ENCODE data around the gene TEFM.
"Not testable (repeated sequence)": the region's sequence is repeated elsewhere in the genome, so short reads cannot be mapped to it uniquely, and the experiment has no call there.

Gene TEFM

DNA sequence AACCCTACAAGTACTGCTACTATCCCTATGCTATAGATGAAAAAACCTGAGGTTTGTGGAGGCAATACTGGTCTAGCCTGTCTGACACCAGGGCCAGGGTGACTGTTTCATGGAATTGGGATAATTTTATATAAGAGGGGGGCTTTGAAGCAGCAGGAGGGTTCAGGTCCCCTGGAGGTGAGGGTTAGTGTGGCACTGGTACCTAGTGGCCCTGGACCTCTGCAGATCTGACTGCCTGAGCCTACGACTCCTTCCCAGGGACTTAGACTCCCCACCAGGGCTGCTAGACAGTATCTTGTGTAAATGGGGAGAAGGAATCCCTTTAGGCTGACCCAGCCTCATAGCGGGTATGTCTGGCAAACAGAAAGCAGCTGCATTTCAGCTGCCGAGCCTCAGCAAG, 22.5 kb upstream of the TEFM start:
- Mint-ChIP-seq H3K4me3 (no peak overlapping the region), H3K27ac (no peak overlapping the region), H3K4me1 (ENCODE audit: low read depth) (no peaks in the 10 kb centered on the region), H3K27me3 (peaks cover 17% of the 10 kb centered on the region), H3K9me3 (ENCODE audit: low read depth) (no peaks in the 10 kb centered on the region), H3K36me3 (no peaks in the 10 kb centered on the region)

DNA sequence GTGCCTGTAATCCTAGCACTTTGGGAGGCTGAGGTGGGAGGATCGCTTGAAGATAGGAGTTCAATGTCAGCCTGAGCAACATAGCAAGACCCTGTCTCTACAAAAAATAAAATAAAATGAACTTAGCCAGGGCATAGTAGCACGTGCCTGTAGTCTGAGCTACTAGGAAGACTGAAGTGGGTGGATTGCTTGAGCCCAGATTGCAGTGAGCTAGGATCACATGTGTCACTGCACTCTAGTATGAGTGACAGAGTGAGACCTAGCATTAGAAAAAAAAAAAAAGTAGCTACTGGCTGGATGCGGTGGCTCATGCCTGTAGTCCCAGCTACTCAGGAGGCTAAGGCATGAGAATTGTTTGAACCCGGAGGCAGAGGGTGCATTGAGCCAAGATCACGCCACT, 21.7 kb upstream of the TEFM start:
- no peak overlapping the region for H3K4me3 Mint-ChIP-seq
- peaks cover 19% of the 10 kb centered on the region for H3K27me3 Mint-ChIP-seq
- peaks cover 2% of the 10 kb centered on the region for H3K4me1 Mint-ChIP-seq (ENCODE audit: low read depth)

DNA sequence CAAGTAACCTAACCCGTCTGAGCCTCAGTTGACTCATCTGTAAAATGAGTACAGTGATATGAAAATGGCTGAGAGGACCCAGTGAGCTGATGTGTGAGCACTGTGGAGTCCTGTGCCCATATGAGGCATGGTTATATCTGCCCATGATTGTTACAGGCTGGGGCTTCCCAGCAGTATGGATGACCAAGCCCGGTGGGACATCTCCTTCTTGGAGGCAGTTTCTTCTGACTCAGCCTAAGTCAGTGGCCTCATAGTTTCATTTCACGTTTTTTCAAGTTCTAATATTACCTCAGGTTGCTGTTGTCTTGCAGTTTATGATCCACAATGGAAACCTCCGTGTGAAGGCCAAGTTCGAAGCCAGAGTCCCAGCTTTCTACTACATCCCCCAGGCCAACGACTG, 20.5 kb upstream of the TEFM start:
- H3K9me3 Mint-ChIP-seq (ENCODE audit: low read depth) = no peaks in the 10 kb centered on the region
- H3K27ac Mint-ChIP-seq = no peak overlapping the region
- no peak overlapping the region for H3K4me3 Mint-ChIP-seq
- H3K36me3 Mint-ChIP-seq = no peaks in the 10 kb centered on the region
- H3K27me3 Mint-ChIP-seq = peaks cover 21% of the 10 kb centered on the region
- peaks cover 6% of the 10 kb centered on the region for H3K4me1 Mint-ChIP-seq (ENCODE audit: low read depth)

More for the DNA sequence above, 21.7 kb upstream of the TEFM start:
- Mint-ChIP-seq H3K27ac (no peak overlapping the region), H3K9me3 (ENCODE audit: low read depth) (no peaks in the 10 kb centered on the region), H3K36me3 (no peaks in the 10 kb centered on the region)

- H3K27me3 Mint-ChIP-seq = peaks cover 32% of the 10 kb centered on the region
- no peak overlapping the region for H3K27ac Mint-ChIP-seq
- no peaks in the 10 kb centered on the region for H3K9me3 Mint-ChIP-seq (ENCODE audit: low read depth)
- H3K4me3 Mint-ChIP-seq = no peak overlapping the region
- peaks cover 10% of the 10 kb centered on the region for H3K4me1 Mint-ChIP-seq (ENCODE audit: low read depth)
- H3K36me3 Mint-ChIP-seq = no peaks in the 10 kb centered on the region
Observed at GRCh38 chr17:30924341-30924740, 18.3 kb upstream of the TEFM start.

DNA sequence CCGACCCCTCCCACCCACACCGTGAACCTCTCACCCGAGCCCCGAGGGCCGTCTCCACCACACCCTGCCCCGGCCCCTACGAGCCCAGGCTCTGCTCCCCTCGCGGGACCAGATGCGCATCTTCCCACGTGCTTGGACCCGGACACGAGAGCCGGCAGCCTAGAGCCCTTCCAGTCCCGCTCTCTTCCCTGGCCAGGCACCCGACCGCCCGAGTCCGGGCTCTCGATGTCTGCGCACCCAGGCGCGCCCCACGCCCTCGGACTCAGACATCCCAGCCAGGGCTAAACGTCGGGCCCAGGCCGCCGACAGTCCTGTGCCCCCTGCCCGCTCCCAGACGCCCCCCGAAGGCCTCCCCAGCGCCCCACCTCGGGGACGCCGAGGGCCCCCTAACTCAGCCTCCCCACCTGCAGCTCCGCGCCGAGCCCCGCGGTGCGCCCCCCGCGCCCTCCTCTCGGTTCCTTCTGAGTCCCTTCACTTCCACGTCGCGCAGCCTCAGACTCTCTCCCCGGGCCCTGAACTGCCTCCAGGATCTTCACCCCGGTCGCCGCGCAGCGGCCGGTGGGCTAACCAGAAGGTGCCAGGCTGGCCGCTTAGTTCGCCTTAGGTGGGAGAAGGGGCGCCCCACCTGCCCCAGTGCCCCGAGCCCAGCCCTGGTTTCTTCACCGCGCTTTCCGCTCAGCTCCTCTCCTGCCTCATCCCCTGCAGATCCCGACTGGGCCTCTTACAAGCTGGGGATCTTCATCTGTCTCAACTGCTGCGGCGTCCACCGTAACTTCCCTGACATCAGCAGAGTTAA, 16.4 kb upstream of the TEFM start:
- H3K27me3 Mint-ChIP-seq = peaks cover 32% of the 10 kb centered on the region
- peaks cover 10% of the 10 kb centered on the region for H3K4me1 Mint-ChIP-seq (ENCODE audit: low read depth)
- no peaks in the 10 kb centered on the region for H3K9me3 Mint-ChIP-seq (ENCODE audit: low read depth)

DNA sequence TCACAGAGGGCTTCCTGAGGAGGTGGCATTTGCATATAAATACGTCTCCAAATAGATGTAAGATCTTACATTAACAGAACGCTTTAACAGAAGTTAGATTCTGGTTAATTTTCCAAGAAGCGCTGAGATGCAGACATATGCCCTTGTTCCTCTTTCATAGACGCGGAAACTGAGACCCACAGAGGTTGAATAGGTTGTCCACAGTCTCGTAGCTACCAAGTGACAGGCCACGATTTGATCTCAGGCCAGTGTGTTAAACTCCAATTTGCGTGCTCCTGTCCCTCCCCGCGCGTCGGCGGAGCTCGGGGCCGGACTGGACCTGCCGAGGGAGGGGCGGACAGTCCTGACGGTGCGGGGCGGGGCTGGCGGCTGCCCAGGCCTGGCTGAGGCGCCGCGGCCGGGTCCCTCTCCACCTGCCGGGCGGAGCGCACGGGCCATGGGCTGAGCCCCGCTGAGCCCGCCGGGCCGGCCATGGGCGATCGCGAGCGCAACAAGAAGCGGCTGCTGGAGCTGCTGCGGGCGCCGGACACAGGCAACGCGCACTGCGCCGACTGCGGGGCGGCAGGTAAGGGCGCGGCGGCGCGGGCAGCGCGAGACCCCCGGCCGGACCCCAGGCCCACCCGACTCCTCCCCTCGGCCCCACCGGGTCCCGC, 15.6 kb upstream of the TEFM start, which contains the start of gene ADAP2:
TSS of gene ADAP2 (plus strand) at position 402 of the 653 bp plus-strand sequence. CDS start at position 472, 70 bp downstream.
- H3K27me3 Mint-ChIP-seq = peaks cover 27% of the 10 kb centered on the region
- no peaks in the 10 kb centered on the region for H3K9me3 Mint-ChIP-seq (ENCODE audit: low read depth)
- H3K4me1 Mint-ChIP-seq (ENCODE audit: low read depth) = peaks cover 10% of the 10 kb centered on the region
- no peaks in the 10 kb centered on the region for H3K36me3 Mint-ChIP-seq
- peak within 1 kb of the TSS; percentile 85 for H3K4me3 Mint-ChIP-seq
- H3K27ac Mint-ChIP-seq = no peak within 1 kb of the TSS

More for the DNA sequence above, 16.4 kb upstream of the TEFM start:
- Mint-ChIP-seq H3K36me3 (no peaks in the 10 kb centered on the region), H3K27ac (no peak overlapping the region), H3K4me3 (peak overlapping the region; percentile 85)

GRCh38 chr17:30920683-30921543, 14.9 kb upstream of the TEFM start:
- Mint-ChIP-seq H3K27me3 (peaks cover 21% of the 10 kb centered on the region), H3K4me3 (peak overlapping the region; percentile 77), H3K9me3 (ENCODE audit: low read depth) (no peaks in the 10 kb centered on the region), H3K27ac (no peak overlapping the region), H3K4me1 (ENCODE audit: low read depth) (peaks cover 10% of the 10 kb centered on the region), H3K36me3 (no peaks in the 10 kb centered on the region)

DNA sequence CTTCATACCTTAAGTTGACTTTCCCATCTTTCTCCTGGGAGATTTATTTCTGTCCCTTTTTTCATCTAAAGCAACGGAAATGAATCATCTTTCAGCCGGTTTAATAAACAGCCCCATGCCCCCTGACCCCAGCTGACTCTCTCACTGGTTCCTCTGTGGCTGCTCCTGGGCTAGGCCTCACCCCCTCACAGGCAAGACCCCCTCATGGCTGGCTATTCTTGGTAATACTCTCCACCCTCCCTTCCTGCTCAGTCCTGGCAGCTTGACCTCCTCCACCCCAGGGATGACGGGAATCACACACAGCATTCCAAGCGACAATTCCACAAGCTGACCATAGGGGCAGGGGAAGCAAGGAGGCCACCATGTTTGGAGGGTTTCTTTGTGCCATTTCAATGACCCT, 14.2 kb upstream of the TEFM start:
- peaks cover 19% of the 10 kb centered on the region for H3K27me3 Mint-ChIP-seq
- H3K27ac Mint-ChIP-seq = no peak overlapping the region
- H3K4me1 Mint-ChIP-seq (ENCODE audit: low read depth) = peaks cover 10% of the 10 kb centered on the region
- no peaks in the 10 kb centered on the region for H3K36me3 Mint-ChIP-seq
- H3K4me3 Mint-ChIP-seq = no peak overlapping the region
- H3K9me3 Mint-ChIP-seq (ENCODE audit: low read depth) = no peaks in the 10 kb centered on the region

- no peaks in the 10 kb centered on the region for H3K36me3 Mint-ChIP-seq
- no peaks in the 10 kb centered on the region for H3K9me3 Mint-ChIP-seq (ENCODE audit: low read depth)
- no peak overlapping the region for H3K4me3 Mint-ChIP-seq
- peaks cover 12% of the 10 kb centered on the region for H3K27me3 Mint-ChIP-seq
- H3K27ac Mint-ChIP-seq = no peak overlapping the region
- H3K4me1 Mint-ChIP-seq (ENCODE audit: low read depth) = peaks cover 5% of the 10 kb centered on the region
Observed at GRCh38 chr17:30917050-30917449, 11.0 kb upstream of the TEFM start.

GRCh38 chr17:30915833-30916611, 10.0 kb upstream of the TEFM start:
- no peak overlapping the region for H3K27ac Mint-ChIP-seq
- no peaks in the 10 kb centered on the region for H3K9me3 Mint-ChIP-seq (ENCODE audit: low read depth)
- no peaks in the 10 kb centered on the region for H3K36me3 Mint-ChIP-seq
- H3K27me3 Mint-ChIP-seq = peaks cover 6% of the 10 kb centered on the region
- no peak overlapping the region for H3K4me3 Mint-ChIP-seq
- H3K4me1 Mint-ChIP-seq (ENCODE audit: low read depth) = no peaks in the 10 kb centered on the region

DNA sequence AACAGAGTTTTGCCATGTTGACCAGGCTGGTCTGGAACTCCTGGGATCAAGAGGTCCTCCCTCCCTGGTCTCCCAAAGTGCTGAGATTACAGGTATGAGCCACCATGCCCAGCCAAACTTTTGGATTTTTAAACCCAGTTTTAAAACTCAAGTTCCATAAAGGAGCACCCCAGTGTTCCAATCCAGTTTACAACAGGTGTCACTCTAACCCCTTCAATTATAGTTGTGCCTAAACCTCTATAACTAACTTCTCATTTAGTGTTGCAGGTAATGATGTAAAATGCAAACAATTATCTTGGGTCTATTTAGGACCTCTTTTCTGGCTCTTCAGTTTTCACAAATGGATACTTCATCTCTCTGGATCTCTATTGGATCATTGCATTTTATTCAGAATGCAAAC, 7.9 kb upstream of the TEFM start:
- no peak overlapping the region for H3K27ac Mint-ChIP-seq
- no peak overlapping the region for H3K4me3 Mint-ChIP-seq
- H3K9me3 Mint-ChIP-seq (ENCODE audit: low read depth) = no peaks in the 10 kb centered on the region
- H3K27me3 Mint-ChIP-seq = no peaks in the 10 kb centered on the region
- no peaks in the 10 kb centered on the region for H3K36me3 Mint-ChIP-seq
- peaks cover 2% of the 10 kb centered on the region for H3K4me1 Mint-ChIP-seq (ENCODE audit: low read depth)

GRCh38 chr17:30910151-30910550, 4.1 kb upstream of the TEFM start:
- H3K9me3 Mint-ChIP-seq (ENCODE audit: low read depth); H3K4me3 Mint-ChIP-seq; H3K27me3 Mint-ChIP-seq; H3K27ac Mint-ChIP-seq; H3K36me3 Mint-ChIP-seq: not testable (repeated sequence)
- peaks cover 25% of the 10 kb centered on the region for H3K4me1 Mint-ChIP-seq (ENCODE audit: low read depth)

DNA sequence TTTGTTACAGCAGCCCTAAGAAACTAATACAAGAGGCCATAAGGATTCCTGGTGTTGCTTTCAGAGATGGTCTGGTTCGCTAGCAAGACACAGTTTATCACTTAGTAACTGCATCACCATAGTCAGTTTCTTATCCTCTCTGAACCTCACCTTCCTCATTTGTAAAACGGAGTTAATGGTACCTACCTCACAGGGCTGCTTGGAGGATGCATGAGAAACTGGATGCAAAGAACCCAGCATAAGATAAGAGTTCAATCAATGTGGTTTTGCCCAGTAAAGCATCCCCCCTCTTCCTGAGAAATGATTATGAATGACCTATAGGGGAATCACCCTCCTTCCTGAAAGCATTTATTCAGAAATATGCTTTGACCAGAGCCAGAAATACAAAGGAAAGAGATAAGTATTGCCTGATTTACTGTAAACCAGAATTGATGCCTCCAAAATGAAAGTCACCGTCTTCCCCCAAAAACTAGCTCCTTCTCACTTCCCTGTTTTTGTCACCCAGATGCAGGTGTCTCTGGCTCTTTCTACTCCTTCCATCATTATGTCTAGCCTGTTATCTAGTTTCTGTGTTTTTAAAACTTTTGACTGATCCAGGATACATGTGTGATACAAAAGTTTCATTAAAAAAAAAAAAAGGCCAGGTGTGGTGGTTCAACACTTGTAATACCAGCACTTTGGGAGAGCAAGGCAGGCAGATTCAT, 2.8 kb upstream of the TEFM start:
- H3K4me3 Mint-ChIP-seq = no peak overlapping the region
- no peak overlapping the region for H3K27ac Mint-ChIP-seq
- no peaks in the 10 kb centered on the region for H3K9me3 Mint-ChIP-seq (ENCODE audit: low read depth)
- H3K27me3 Mint-ChIP-seq = no peaks in the 10 kb centered on the region
- H3K36me3 Mint-ChIP-seq = peaks cover 2% of the 10 kb centered on the region
- H3K4me1 Mint-ChIP-seq (ENCODE audit: low read depth) = peaks cover 31% of the 10 kb centered on the region

GRCh38 chr17:30905742-30906100, 317 bp downstream of the TEFM start:
- H3K4me1 Mint-ChIP-seq (ENCODE audit: low read depth) = peaks cover 50% of the 10 kb centered on the region
- no peaks in the 10 kb centered on the region for H3K9me3 Mint-ChIP-seq (ENCODE audit: low read depth)
- peak overlapping the region; percentile 93 for H3K27ac Mint-ChIP-seq

More at GRCh38 chr17:30905742-30906100, 317 bp downstream of the TEFM start:
- Mint-ChIP-seq H3K4me3 (peak overlapping the region; percentile 97), H3K36me3 (peaks cover 6% of the 10 kb centered on the region), H3K27me3 (no peaks in the 10 kb centered on the region)
